ENCODE measurements around the gene HOGA1. TPM values are rescaled to one million over a fixed set of nuclear protein-coding genes. Genes with fewer than 3 reads are reported as not detected.
"Not testable (repeated sequence)": the region's sequence is repeated elsewhere in the genome, so short reads cannot be mapped to it uniquely, and the experiment has no call there.

HOGA1 gene
- polyA plus RNA-seq, 3 donors from 2014 or later = not detected

GRCh38 chr10:97648562-97649404, 64.6 kb downstream of the HOGA1 start:
- DNase-seq = peak; percentile 81 to 82 (median 82)
- Mint-ChIP-seq H3K36me3 (peaks cover 14 to 38% (median 29%) of the 10 kb centered on the region in 3 donors), H3K27me3 (ENCODE audit: low read depth in 3 of 3) (peaks cover 3 to 5% (median 4%) of the 10 kb centered on the region in 3 donors), H3K9me3 (no peaks in the 10 kb centered on the region), H3K4me3 (peak overlapping the region; percentile 78 to 84 (median 82)), H3K4me1 (peaks cover 35 to 49% of the 10 kb centered on the region in 2 donors), H3K27ac (peak overlapping the region; percentile 96 to 99 (median 98))

- H3K36me3 Mint-ChIP-seq = peaks cover 14 to 42% (median 28%) of the 10 kb centered on the region in 3 donors
- DNase-seq; H3K9me3 Mint-ChIP-seq; H3K27me3 Mint-ChIP-seq (ENCODE audit: low read depth in 3 of 3): not testable (repeated sequence)
- peak overlapping the region; percentile 96 to 99 (median 98) for H3K27ac Mint-ChIP-seq
- H3K4me1 Mint-ChIP-seq = peaks cover 37 to 49% of the 10 kb centered on the region in 2 donors
- peak overlapping the region; percentile 78 to 84 (median 82) for H3K4me3 Mint-ChIP-seq
These were observed 65.2 kb downstream of the HOGA1 start for GRCh38 chr10:97649405-97649750.

- Mint-ChIP-seq H3K4me3 (no peak overlapping the region), H3K27ac (peak overlapping the region; percentile 61 to 96 (median 84)), H3K27me3 (ENCODE audit: low read depth in 3 of 3) (peaks cover 3 to 5% (median 4%) of the 10 kb centered on the region in 3 donors), H3K4me1 (peaks cover 36 to 49% of the 10 kb centered on the region in 2 donors), H3K9me3 (no peaks in the 10 kb centered on the region), H3K36me3 (peaks cover 17 to 32% (median 23%) of the 10 kb centered on the region in 3 donors)
- no peak for DNase-seq
These were observed 66.5 kb downstream of the HOGA1 start for GRCh38 chr10:97650726-97651125.

- Mint-ChIP-seq H3K27me3 (ENCODE audit: low read depth in 3 of 3) (peaks cover 3 to 5% (median 4%) of the 10 kb centered on the region in 3 donors), H3K4me3 (no peak overlapping the region), H3K4me1 (peaks cover 38 to 48% of the 10 kb centered on the region in 2 donors), H3K36me3 (peaks cover 25 to 36% (median 30%) of the 10 kb centered on the region in 3 donors), H3K27ac (peak overlapping the region in 3 of 6 donors; percentile 40 to 96 (median 74)), H3K9me3 (no peaks in the 10 kb centered on the region)
- DNase-seq = no peak
These were observed 67.6 kb downstream of the HOGA1 start for GRCh38 chr10:97651773-97652172.

GRCh38 chr10:97656777-97657176, 72.6 kb downstream of the HOGA1 start:
- H3K27me3 Mint-ChIP-seq (ENCODE audit: low read depth in 3 of 3) = no peaks in the 10 kb centered on the region
- peaks cover 6 to 7% of the 10 kb centered on the region in 2 donors for H3K4me1 Mint-ChIP-seq
- no peak overlapping the region for H3K4me3 Mint-ChIP-seq
- H3K9me3 Mint-ChIP-seq = no peaks in the 10 kb centered on the region
- peaks cover 31 to 46% (median 35%) of the 10 kb centered on the region in 3 donors for H3K36me3 Mint-ChIP-seq
- DNase-seq = no peak
- peak overlapping the region in 3 of 6 donors; percentile 8 to 20 (median 20) for H3K27ac Mint-ChIP-seq

- Mint-ChIP-seq H3K27me3 (ENCODE audit: low read depth in 3 of 3) (no peaks in the 10 kb centered on the region), H3K36me3 (peaks cover 35 to 43% (median 41%) of the 10 kb centered on the region in 3 donors), H3K27ac (peak overlapping the region in 1 of 6 donors; percentile 69), H3K4me1 (peaks cover 0 to 5% of the 10 kb centered on the region in 2 donors), H3K9me3 (no peaks in the 10 kb centered on the region), H3K4me3 (no peak overlapping the region)
- DNase-seq = no peak
These were observed 75.4 kb downstream of the HOGA1 start for GRCh38 chr10:97659589-97659988.

Other genes starting within 250 kb of the HOGA1 start
- gene FRAT2, start 249.7 kb upstream of the HOGA1 start, polyA plus RNA-seq = 10 to 100 TPM; 11.5 to 22.5 (median 15.9) TPM
- gene RRP12, start 183.0 kb upstream of the HOGA1 start, polyA plus RNA-seq = 1 to 10 TPM; 4.6 to 8.5 (median 7.0) TPM
- gene PGAM1, start 158.2 kb upstream of the HOGA1 start, polyA plus RNA-seq = 100 to 1,000 TPM; 315 to 415 (median 316) TPM
- gene EXOSC1, start 138.4 kb upstream of the HOGA1 start, polyA plus RNA-seq = 10 to 100 TPM; 60.3 to 96.0 (median 66.8) TPM
- gene ZDHHC16, start 138.2 kb upstream of the HOGA1 start, polyA plus RNA-seq = 10 to 100 TPM; 19.9 to 38.5 (median 27.1) TPM
- 10 to 100 TPM; 21.8 to 32.0 (median 29.6) TPM for gene MMS19, start 86.0 kb upstream of the HOGA1 start, polyA plus RNA-seq
- gene UBTD1, start 85.5 kb upstream of the HOGA1 start, polyA plus RNA-seq = 1 to 10 TPM; 1.7 to 3.2 (median 2.9) TPM
- not detected for gene ANKRD2, start 11.6 kb upstream of the HOGA1 start, polyA plus RNA-seq
- gene C10orf62, start 5.3 kb downstream of the HOGA1 start, polyA plus RNA-seq = not detected
- gene MORN4, start 49.1 kb downstream of the HOGA1 start, polyA plus RNA-seq = 1 to 10 TPM in 2 of 3 donors, under 1 TPM in 1; 0.80 to 6.1 (median 1.1) TPM
- 10 to 100 TPM; 12.6 to 19.6 (median 17.6) TPM for gene PI4K2A, start 56.3 kb downstream of the HOGA1 start, polyA plus RNA-seq
- gene AVPI1, start 102.9 kb downstream of the HOGA1 start, polyA plus RNA-seq = 10 to 100 TPM in 1 of 3 donors, 1 to 10 TPM in 2; 3.0 to 14.1 (median 4.4) TPM
- gene MARVELD1, start 129.3 kb downstream of the HOGA1 start, polyA plus RNA-seq = 1 to 10 TPM in 1 of 3 donors, under 1 TPM in 1, not detected in 1; 0.19 to 1.0 TPM
- 10 to 100 TPM; 20.0 to 31.8 (median 26.1) TPM for gene ZFYVE27, start 152.7 kb downstream of the HOGA1 start, polyA plus RNA-seq
- gene SFRP5, start 187.6 kb downstream of the HOGA1 start, polyA plus RNA-seq = not detected